GM23338 (cell line): ENCODE data around the gene OSBPL5. TPM values are rescaled to one million over a fixed set of nuclear protein-coding genes. Genes with fewer than 3 reads are reported as not detected.

ENCODE experiments used
- ATAC-seq: fragments of 200-7000 bp; cut with Tn5 transposase; 3 replicates; pipeline ENCODE4 v1.9.1; 2020
- DNase-seq: peaks from one replicate; pipeline ENCODE4 v3.0.0-alpha.2; 2015; ENCODE audit warnings: low spot score
- H2AFZ ChIP-seq: fragments of 200-600 bp; sonication (generic); 2 replicates; pipeline ENCODE4 v1.8.0; 2016; ENCODE audit warnings: antibody characterized with exemption, mild to moderate bottlenecking, moderate library complexity
- H3F3A ChIP-seq: fragments of 200-600 bp; sonication (generic); replicated peaks from 2 replicates; pipeline ENCODE4 v1.8.0; 2017; ENCODE audit warnings: antibody characterized with exemption, mixed run types, low read depth
- H3K27ac ChIP-seq: fragments of 200-600 bp; sonication (generic); 2 replicates; pipeline ENCODE4 v1.6.1; 2016; ENCODE audit warnings: low read depth
- H3K27me3 ChIP-seq: fragments of 200-600 bp; sonication (generic); 2 replicates; pipeline ENCODE4 v1.8.0; 2016; ENCODE audit warnings: mild to moderate bottlenecking, mixed run types, moderate library complexity; ENCODE audit not compliant: insufficient read depth
- H3K36me3 ChIP-seq: fragments of 200-600 bp; sonication (generic); 2 replicates; pipeline ENCODE4 v1.8.0; 2016; ENCODE audit warnings: mild to moderate bottlenecking; ENCODE audit not compliant: insufficient read depth
- H3K4me1 ChIP-seq: fragments of 200-600 bp; sonication (generic); 2 replicates; pipeline ENCODE4 v1.8.0; 2016; ENCODE audit warnings: mild to moderate bottlenecking, moderate library complexity; ENCODE audit not compliant: insufficient read depth
- H3K4me2 ChIP-seq: fragments of 200-600 bp; sonication (generic); 2 replicates; pipeline ENCODE4 v1.7.1; 2017; ENCODE audit warnings: mixed run types
- H3K4me3 ChIP-seq: fragments of 200-600 bp; sonication (generic); 2 replicates; pipeline ENCODE4 v1.6.1; 2016; ENCODE audit warnings: mixed run types
- H3K79me2 ChIP-seq: fragments of 200-600 bp; sonication (generic); replicated peaks from 2 replicates; pipeline ENCODE4 v1.8.0; 2017; ENCODE audit warnings: mild to moderate bottlenecking; ENCODE audit not compliant: insufficient read depth
- H3K9me2 ChIP-seq: fragments of 200-600 bp; sonication (generic); 2 replicates; pipeline ENCODE4 v1.8.0; 2017; ENCODE audit not compliant: insufficient read depth
- H4K20me1 ChIP-seq: fragments of 200-600 bp; sonication (generic); replicated peaks from 2 replicates; pipeline ENCODE4 v1.8.0; 2017; ENCODE audit warnings: mild to moderate bottlenecking; ENCODE audit not compliant: insufficient read depth
- H3K27ac Mint-ChIP-seq: 2 replicates; pipeline ENCODE4 v1.8.0; 2020; ENCODE audit warnings: inconsistent platforms, mild to moderate bottlenecking, moderate library complexity, mixed read lengths
- H3K27me3 Mint-ChIP-seq: 3 replicates; pipeline ENCODE4 v1.8.0; 2022; ENCODE audit warnings: low read depth, mild to moderate bottlenecking, moderate library complexity, mixed read lengths, inconsistent platforms; ENCODE audit not compliant: insufficient read depth, poor library complexity
- H3K36me3 Mint-ChIP-seq: 3 replicates; pipeline ENCODE4 v1.8.0; 2021; ENCODE audit warnings: low read depth, mild to moderate bottlenecking, inconsistent platforms, moderate library complexity, mixed read lengths
- H3K4me1 Mint-ChIP-seq: 3 replicates; pipeline ENCODE4 v1.8.0; 2020; ENCODE audit warnings: mild to moderate bottlenecking, inconsistent platforms, mixed read lengths
- H3K4me3 Mint-ChIP-seq: 3 replicates; pipeline ENCODE4 v1.8.0; 2021; ENCODE audit warnings: moderate library complexity, mild to moderate bottlenecking, inconsistent platforms, mixed read lengths
- H3K9me3 Mint-ChIP-seq: 3 replicates; pipeline ENCODE4 v1.8.0; 2020; ENCODE audit warnings: moderate library complexity, mild to moderate bottlenecking, inconsistent platforms, mixed read lengths
- CREB1 ChIP-seq: fragments of 250-450 bp; sonication (Bioruptor Pico); IDR thresholded peaks from 2 replicates; pipeline ENCODE4 v1.5.0; 2020; ENCODE audit warnings: low read depth, mild to moderate bottlenecking, moderate library complexity
- EZH2 ChIP-seq: fragments of 200-600 bp; sonication (generic); IDR thresholded peaks from one replicate; pipeline ENCODE4 v1.8.0; 2017; ENCODE audit warnings: antibody characterized with exemption, mild to moderate bottlenecking, low read depth; ENCODE audit not compliant: unreplicated experiment
- EZH2phosphoT487 ChIP-seq: fragments of 200-600 bp; sonication (generic); IDR thresholded peaks from one replicate; pipeline ENCODE4 v1.8.1; 2018; ENCODE audit warnings: antibody characterized with exemption; ENCODE audit not compliant: unreplicated experiment
- JUNB ChIP-seq: IDR thresholded peaks from one replicate; pipeline ENCODE4 v1.6.1; 2016; ENCODE audit warnings: antibody characterized with exemption; ENCODE audit not compliant: unreplicated experiment
- NANOG ChIP-seq: IDR thresholded peaks from 2 replicates; pipeline ENCODE4 v1.6.1; 2016; ENCODE audit warnings: antibody characterized with exemption, borderline replicate concordance
- POLR2AphosphoS5 ChIP-seq: IDR thresholded peaks from 2 replicates; pipeline ENCODE4 v1.6.1; 2016; ENCODE audit warnings: antibody characterized with exemption, low read depth
- STAT1 ChIP-seq: IDR thresholded peaks from one replicate; pipeline ENCODE4 v1.6.1; 2016; ENCODE audit warnings: antibody characterized with exemption; ENCODE audit not compliant: unreplicated experiment
- ZNF114 ChIP-seq: fragments of 250-450 bp; sonication (Bioruptor Pico); IDR thresholded peaks from 2 replicates; pipeline ENCODE4 v1.5.0; 2020; ENCODE audit warnings: mild to moderate bottlenecking, moderate library complexity
- ZNF331 ChIP-seq: fragments of 250-450 bp; sonication (Bioruptor Pico); IDR thresholded peaks from 2 replicates; pipeline ENCODE4 v1.5.0; 2020; ENCODE audit warnings: low read depth, mild to moderate bottlenecking, moderate library complexity
- polyA plus RNA-seq: library from polyadenylated mRNA; unstranded; fragments of >200 nt; fragmentation: Nextera tagmentation; extraction: Ambion mirVana; gene quantifications from 2 replicates; pipeline ENCODE4 v1.2.1, GENCODE V29; 2016
- total RNA-seq: library from RNA; depleted of rRNA; stranded (reverse); fragments of >200 nt; shearing (Covaris generic); gene quantifications from 2 replicates; pipeline ENCODE4 v1.2.3, GENCODE V29; 2014
- TF ChIP-seq, protein P1 (sequence below), 2 experiments: fragments of 200-600 bp in 1 of 2; sonication (generic) in 1 of 2; conservative IDR thresholded peaks; 2 replicates each; pipeline versions ENCODE4 v1.5.1 to v1.6.1; 2016 to 2017; ENCODE audit warnings: antibody characterized with exemption in 2 of 2, low read depth in 2 of 2, mild to moderate bottlenecking in 2 of 2, moderate library complexity in 1 of 2
- TF ChIP-seq, protein P2 (sequence below): IDR thresholded peaks from one replicate; pipeline ENCODE4 v1.6.1; 2018; ENCODE audit warnings: antibody characterized with exemption; ENCODE audit not compliant: unreplicated experiment
- TF ChIP-seq, protein P3 (sequence below): IDR thresholded peaks from 2 replicates; pipeline ENCODE4 v1.6.1; 2016; ENCODE audit warnings: antibody characterized with exemption
- TF ChIP-seq, protein P4 (sequence below): fragments of 250-450 bp; sonication (Bioruptor Pico); IDR thresholded peaks from 2 replicates; pipeline ENCODE4 v1.5.0; 2020; ENCODE audit warnings: mild to moderate bottlenecking, moderate library complexity

Gene OSBPL5
- total and polyA plus RNA-seq, 2 experiments from 2014 or later, result 2.7 to 12.0 TPM

DNA sequence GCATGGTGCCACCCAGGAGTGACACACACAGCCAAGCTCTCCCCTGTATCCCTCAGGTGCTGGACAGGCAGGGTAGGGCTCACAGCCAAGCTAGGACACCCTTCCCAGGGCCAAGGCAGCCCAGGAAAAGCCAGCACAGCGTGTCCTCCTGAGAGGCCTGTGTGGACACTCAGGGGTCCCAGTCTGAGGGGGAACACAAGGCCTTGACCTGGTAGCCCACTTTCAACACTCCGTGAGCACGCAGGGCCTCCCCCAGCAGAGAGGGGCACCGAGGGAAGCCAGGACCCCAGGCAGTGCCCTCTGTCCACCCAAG is 24.9 kb downstream of the OSBPL5 start:
- H3K36me3 ChIP-seq, result no peaks in the 10 kb centered on the region
- ATAC-seq (no peak), DNase-seq (no peak)
- no peaks in the 10 kb centered on the region for H4K20me1 ChIP-seq
- Mint-ChIP-seq H3K4me1 (peaks cover 6% of the 10 kb centered on the region; the same call in 2 of the 3 replicates), H3K9me3 (no peaks in the 10 kb centered on the region; the same call in 2 of the 3 replicates), H3K27me3 (peaks cover 8% of the 10 kb centered on the region), H3K4me3 (no peak overlapping the region), H3K27ac (no peak overlapping the region), H3K36me3 (no peaks in the 10 kb centered on the region; the same call in 2 of the 3 replicates)
- H3K4me3 ChIP-seq, result no peak overlapping the region
- no peaks in the 10 kb centered on the region for H3K4me1 ChIP-seq
- no peaks in the 10 kb centered on the region for H3K79me2 ChIP-seq
- H3F3A ChIP-seq, result no peaks in the 10 kb centered on the region
- H3K27me3 ChIP-seq, result no peaks in the 10 kb centered on the region
- no peak overlapping the region for H3K27ac ChIP-seq
- no peak for TF ChIP-seq NANOG
- TF ChIP-seq, protein P1, sequence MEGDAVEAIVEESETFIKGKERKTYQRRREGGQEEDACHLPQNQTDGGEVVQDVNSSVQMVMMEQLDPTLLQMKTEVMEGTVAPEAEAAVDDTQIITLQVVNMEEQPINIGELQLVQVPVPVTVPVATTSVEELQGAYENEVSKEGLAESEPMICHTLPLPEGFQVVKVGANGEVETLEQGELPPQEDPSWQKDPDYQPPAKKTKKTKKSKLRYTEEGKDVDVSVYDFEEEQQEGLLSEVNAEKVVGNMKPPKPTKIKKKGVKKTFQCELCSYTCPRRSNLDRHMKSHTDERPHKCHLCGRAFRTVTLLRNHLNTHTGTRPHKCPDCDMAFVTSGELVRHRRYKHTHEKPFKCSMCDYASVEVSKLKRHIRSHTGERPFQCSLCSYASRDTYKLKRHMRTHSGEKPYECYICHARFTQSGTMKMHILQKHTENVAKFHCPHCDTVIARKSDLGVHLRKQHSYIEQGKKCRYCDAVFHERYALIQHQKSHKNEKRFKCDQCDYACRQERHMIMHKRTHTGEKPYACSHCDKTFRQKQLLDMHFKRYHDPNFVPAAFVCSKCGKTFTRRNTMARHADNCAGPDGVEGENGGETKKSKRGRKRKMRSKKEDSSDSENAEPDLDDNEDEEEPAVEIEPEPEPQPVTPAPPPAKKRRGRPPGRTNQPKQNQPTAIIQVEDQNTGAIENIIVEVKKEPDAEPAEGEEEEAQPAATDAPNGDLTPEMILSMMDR (conservative IDR thresholded peaks at IDR 0.05; ENCODE audit: low read depth in 2 of 2), result no peak
- TF ChIP-seq, protein P2, sequence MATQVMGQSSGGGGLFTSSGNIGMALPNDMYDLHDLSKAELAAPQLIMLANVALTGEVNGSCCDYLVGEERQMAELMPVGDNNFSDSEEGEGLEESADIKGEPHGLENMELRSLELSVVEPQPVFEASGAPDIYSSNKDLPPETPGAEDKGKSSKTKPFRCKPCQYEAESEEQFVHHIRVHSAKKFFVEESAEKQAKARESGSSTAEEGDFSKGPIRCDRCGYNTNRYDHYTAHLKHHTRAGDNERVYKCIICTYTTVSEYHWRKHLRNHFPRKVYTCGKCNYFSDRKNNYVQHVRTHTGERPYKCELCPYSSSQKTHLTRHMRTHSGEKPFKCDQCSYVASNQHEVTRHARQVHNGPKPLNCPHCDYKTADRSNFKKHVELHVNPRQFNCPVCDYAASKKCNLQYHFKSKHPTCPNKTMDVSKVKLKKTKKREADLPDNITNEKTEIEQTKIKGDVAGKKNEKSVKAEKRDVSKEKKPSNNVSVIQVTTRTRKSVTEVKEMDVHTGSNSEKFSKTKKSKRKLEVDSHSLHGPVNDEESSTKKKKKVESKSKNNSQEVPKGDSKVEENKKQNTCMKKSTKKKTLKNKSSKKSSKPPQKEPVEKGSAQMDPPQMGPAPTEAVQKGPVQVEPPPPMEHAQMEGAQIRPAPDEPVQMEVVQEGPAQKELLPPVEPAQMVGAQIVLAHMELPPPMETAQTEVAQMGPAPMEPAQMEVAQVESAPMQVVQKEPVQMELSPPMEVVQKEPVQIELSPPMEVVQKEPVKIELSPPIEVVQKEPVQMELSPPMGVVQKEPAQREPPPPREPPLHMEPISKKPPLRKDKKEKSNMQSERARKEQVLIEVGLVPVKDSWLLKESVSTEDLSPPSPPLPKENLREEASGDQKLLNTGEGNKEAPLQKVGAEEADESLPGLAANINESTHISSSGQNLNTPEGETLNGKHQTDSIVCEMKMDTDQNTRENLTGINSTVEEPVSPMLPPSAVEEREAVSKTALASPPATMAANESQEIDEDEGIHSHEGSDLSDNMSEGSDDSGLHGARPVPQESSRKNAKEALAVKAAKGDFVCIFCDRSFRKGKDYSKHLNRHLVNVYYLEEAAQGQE, result no peak
- TF ChIP-seq, protein P3, sequence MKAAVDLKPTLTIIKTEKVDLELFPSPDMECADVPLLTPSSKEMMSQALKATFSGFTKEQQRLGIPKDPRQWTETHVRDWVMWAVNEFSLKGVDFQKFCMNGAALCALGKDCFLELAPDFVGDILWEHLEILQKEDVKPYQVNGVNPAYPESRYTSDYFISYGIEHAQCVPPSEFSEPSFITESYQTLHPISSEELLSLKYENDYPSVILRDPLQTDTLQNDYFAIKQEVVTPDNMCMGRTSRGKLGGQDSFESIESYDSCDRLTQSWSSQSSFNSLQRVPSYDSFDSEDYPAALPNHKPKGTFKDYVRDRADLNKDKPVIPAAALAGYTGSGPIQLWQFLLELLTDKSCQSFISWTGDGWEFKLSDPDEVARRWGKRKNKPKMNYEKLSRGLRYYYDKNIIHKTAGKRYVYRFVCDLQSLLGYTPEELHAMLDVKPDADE, result no peak
- TF ChIP-seq ZNF114 (CRISPR knock-in tag), result no peak
- TF ChIP-seq EZH2phosphoT487, result no peak
- no peak for TF ChIP-seq POLR2AphosphoS5
- TF ChIP-seq JUNB, result no peak
- no peak for TF ChIP-seq CREB1 (CRISPR knock-in tag)
- no peak for TF ChIP-seq EZH2
- no peak for TF ChIP-seq STAT1
- no peak for TF ChIP-seq ZNF331
- TF ChIP-seq, protein P4, sequence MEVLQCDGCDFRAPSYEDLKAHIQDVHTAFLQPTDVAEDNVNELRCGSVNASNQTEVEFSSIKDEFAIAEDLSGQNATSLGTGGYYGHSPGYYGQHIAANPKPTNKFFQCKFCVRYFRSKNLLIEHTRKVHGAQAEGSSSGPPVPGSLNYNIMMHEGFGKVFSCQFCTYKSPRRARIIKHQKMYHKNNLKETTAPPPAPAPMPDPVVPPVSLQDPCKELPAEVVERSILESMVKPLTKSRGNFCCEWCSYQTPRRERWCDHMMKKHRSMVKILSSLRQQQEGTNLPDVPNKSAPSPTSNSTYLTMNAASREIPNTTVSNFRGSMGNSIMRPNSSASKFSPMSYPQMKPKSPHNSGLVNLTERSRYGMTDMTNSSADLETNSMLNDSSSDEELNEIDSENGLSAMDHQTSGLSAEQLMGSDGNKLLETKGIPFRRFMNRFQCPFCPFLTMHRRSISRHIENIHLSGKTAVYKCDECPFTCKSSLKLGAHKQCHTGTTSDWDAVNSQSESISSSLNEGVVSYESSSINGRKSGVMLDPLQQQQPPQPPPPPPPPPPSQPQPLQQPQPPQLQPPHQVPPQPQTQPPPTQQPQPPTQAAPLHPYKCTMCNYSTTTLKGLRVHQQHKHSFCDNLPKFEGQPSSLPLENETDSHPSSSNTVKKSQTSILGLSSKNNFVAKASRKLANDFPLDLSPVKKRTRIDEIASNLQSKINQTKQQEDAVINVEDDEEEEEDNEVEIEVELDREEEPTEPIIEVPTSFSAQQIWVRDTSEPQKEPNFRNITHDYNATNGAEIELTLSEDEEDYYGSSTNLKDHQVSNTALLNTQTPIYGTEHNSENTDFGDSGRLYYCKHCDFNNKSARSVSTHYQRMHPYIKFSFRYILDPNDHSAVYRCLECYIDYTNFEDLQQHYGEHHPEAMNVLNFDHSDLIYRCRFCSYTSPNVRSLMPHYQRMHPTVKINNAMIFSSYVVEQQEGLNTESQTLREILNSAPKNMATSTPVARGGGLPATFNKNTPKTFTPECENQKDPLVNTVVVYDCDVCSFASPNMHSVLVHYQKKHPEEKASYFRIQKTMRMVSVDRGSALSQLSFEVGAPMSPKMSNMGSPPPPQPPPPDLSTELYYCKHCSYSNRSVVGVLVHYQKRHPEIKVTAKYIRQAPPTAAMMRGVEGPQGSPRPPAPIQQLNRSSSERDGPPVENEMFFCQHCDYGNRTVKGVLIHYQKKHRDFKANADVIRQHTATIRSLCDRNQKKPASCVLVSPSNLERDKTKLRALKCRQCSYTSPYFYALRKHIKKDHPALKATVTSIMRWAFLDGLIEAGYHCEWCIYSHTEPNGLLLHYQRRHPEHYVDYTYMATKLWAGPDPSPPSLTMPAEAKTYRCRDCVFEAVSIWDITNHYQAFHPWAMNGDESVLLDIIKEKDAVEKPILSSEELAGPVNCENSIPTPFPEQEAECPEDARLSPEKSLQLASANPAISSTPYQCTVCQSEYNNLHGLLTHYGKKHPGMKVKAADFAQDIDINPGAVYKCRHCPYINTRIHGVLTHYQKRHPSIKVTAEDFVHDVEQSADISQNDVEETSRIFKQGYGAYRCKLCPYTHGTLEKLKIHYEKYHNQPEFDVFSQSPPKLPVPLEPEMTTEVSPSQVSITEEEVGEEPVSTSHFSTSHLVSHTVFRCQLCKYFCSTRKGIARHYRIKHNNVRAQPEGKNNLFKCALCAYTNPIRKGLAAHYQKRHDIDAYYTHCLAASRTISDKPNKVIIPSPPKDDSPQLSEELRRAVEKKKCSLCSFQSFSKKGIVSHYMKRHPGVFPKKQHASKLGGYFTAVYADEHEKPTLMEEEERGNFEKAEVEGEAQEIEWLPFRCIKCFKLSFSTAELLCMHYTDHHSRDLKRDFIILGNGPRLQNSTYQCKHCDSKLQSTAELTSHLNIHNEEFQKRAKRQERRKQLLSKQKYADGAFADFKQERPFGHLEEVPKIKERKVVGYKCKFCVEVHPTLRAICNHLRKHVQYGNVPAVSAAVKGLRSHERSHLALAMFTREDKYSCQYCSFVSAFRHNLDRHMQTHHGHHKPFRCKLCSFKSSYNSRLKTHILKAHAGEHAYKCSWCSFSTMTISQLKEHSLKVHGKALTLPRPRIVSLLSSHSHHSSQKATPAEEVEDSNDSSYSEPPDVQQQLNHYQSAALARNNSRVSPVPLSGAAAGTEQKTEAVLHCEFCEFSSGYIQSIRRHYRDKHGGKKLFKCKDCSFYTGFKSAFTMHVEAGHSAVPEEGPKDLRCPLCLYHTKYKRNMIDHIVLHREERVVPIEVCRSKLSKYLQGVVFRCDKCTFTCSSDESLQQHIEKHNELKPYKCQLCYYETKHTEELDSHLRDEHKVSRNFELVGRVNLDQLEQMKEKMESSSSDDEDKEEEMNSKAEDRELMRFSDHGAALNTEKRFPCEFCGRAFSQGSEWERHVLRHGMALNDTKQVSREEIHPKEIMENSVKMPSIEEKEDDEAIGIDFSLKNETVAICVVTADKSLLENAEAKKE, result no peak
- no peak overlapping the region for H3K4me2 ChIP-seq
- H2AFZ ChIP-seq, result no peak overlapping the region
- no peaks in the 10 kb centered on the region for H3K9me2 ChIP-seq
